HG03439 (cell line): ENCODE measurements around the gene SPATA9.
"Not testable (repeated sequence)": the region's sequence is repeated elsewhere in the genome, so short reads cannot be mapped to it uniquely, and the experiment has no call there.

Experiments used
- ATAC-seq: cut with Tn5 transposase; IDR thresholded peaks from one replicate; pipeline ENCODE4 v1.9.1; 2021; ENCODE audit warnings: mild to moderate bottlenecking, moderate library complexity; ENCODE audit not compliant: unreplicated experiment

SPATA9 gene

GRCh38 chr5:95718203-95718602, 35.4 kb upstream of the SPATA9 start:
- ATAC-seq: peak; percentile 57

- ATAC-seq: no peak
Observed at GRCh38 chr5:95717439-95717838, 34.6 kb upstream of the SPATA9 start.

GRCh38 chr5:95715799-95716461, 33.1 kb upstream of the SPATA9 start:
- peak; percentile 56 for ATAC-seq

GRCh38 chr5:95713960-95714710, 31.3 kb upstream of the SPATA9 start:
- ATAC-seq: no peak

- not testable (repeated sequence) for ATAC-seq
Observed at GRCh38 chr5:95713246-95713645, 30.5 kb upstream of the SPATA9 start.

GRCh38 chr5:95712347-95712958, 29.7 kb upstream of the SPATA9 start:
- ATAC-seq: no peak

GRCh38 chr5:95711501-95712346, 28.9 kb upstream of the SPATA9 start:
- no peak for ATAC-seq

GRCh38 chr5:95710651-95711500, 28.1 kb upstream of the SPATA9 start:
- not testable (repeated sequence) for ATAC-seq

- ATAC-seq: no peak
Observed at GRCh38 chr5:95709967-95710650, 27.3 kb upstream of the SPATA9 start.

- no peak for ATAC-seq
Observed at GRCh38 chr5:95708876-95709275, 26.1 kb upstream of the SPATA9 start.

- not testable (repeated sequence) for ATAC-seq
Observed at GRCh38 chr5:95707534-95708188, 24.9 kb upstream of the SPATA9 start.

GRCh38 chr5:95707055-95707454, 24.3 kb upstream of the SPATA9 start:
- ATAC-seq: no peak

GRCh38 chr5:95706196-95706595, 23.4 kb upstream of the SPATA9 start:
- not testable (repeated sequence) for ATAC-seq

- no peak for ATAC-seq
Observed at GRCh38 chr5:95704150-95704549, 21.4 kb upstream of the SPATA9 start.

GRCh38 chr5:95701074-95701473, 18.3 kb upstream of the SPATA9 start:
- no peak for ATAC-seq

GRCh38 chr5:95699337-95699736, 16.5 kb upstream of the SPATA9 start:
- ATAC-seq: no peak

- ATAC-seq: no peak
Observed at GRCh38 chr5:95697781-95698681, 15.2 kb upstream of the SPATA9 start.

- ATAC-seq: no peak
Observed at GRCh38 chr5:95690333-95690732, 7.5 kb upstream of the SPATA9 start.
